ENCODE data around the gene PRSS23. TPM values are rescaled to one million over a fixed set of nuclear protein-coding genes. Genes with fewer than 3 reads are reported as not detected.
"Not testable (repeated sequence)": the region's sequence is repeated elsewhere in the genome, so short reads cannot be mapped to it uniquely, and the experiment has no call there.

Gene PRSS23
- total RNA-seq, 1 donor from 2014 or later = 40.3 TPM

GRCh38 chr11:86761978-86762377 lies 38.4 kb upstream of the PRSS23 start:
- no peaks in the 10 kb centered on the region for H3K9me3 ChIP-seq
- no peaks in the 10 kb centered on the region for H3K36me3 ChIP-seq
- ATAC-seq = no peak
- H3K4me3 ChIP-seq = no peak overlapping the region
- DNase-seq = no peak
- no peaks in the 10 kb centered on the region for H3K27me3 ChIP-seq (ENCODE audit: low read depth)
- no peaks in the 10 kb centered on the region for H3K4me1 ChIP-seq
- intact Hi-C loops (cut with DNase I) = no loop called here
- H3K27ac ChIP-seq = no peak overlapping the region
- TF ChIP-seq CTCF (IDR thresholded peaks at IDR 0.05) = no peak

- ATAC-seq (no peak), DNase-seq (no peak)
- H3K4me3 ChIP-seq = no peak overlapping the region
- no peaks in the 10 kb centered on the region for H3K36me3 ChIP-seq
- H3K27me3 ChIP-seq (ENCODE audit: low read depth) = no peaks in the 10 kb centered on the region
- no peaks in the 10 kb centered on the region for H3K9me3 ChIP-seq
- H3K27ac ChIP-seq = no peak overlapping the region
- intact Hi-C loops (cut with DNase I) = no loop called here
- no peak for TF ChIP-seq CTCF (IDR thresholded peaks at IDR 0.05)
- H3K4me1 ChIP-seq = no peaks in the 10 kb centered on the region
Observed at GRCh38 chr11:86765203-86765602, 35.1 kb upstream of the PRSS23 start.

GRCh38 chr11:86765878-86766277 lies 34.5 kb upstream of the PRSS23 start:
- TF ChIP-seq CTCF (IDR thresholded peaks at IDR 0.05) = no peak
- intact Hi-C loops (cut with DNase I) = no loop called here
- DNase-seq = no peak

GRCh38 chr11:86769219-86769618 lies 31.1 kb upstream of the PRSS23 start:
- Histone ChIP-seq H3K27me3 (ENCODE audit: low read depth) (no peaks in the 10 kb centered on the region), H3K9me3 (no peaks in the 10 kb centered on the region), H3K4me1 (no peaks in the 10 kb centered on the region), H3K36me3 (no peaks in the 10 kb centered on the region), H3K4me3 (no peak overlapping the region), H3K27ac (no peak overlapping the region)
- DNase-seq (no peak), ATAC-seq (no peak)
- TF ChIP-seq CTCF (IDR thresholded peaks at IDR 0.05) = no peak
- intact Hi-C loops (cut with DNase I) = no loop called here

More at GRCh38 chr11:86765878-86766277, 34.5 kb upstream of the PRSS23 start:
- H3K27me3 ChIP-seq (ENCODE audit: low read depth) = no peaks in the 10 kb centered on the region
- H3K4me1 ChIP-seq = no peaks in the 10 kb centered on the region
- H3K4me3 ChIP-seq = no peak overlapping the region
- no peak for ATAC-seq
- H3K27ac ChIP-seq = no peak overlapping the region
- H3K36me3 ChIP-seq = no peaks in the 10 kb centered on the region
- no peaks in the 10 kb centered on the region for H3K9me3 ChIP-seq

GRCh38 chr11:86770473-86771027 lies 29.8 kb upstream of the PRSS23 start:
- H3K4me3 ChIP-seq; H3K27me3 ChIP-seq (ENCODE audit: low read depth); ATAC-seq; H3K36me3 ChIP-seq; H3K4me1 ChIP-seq; DNase-seq; H3K27ac ChIP-seq; intact Hi-C loops (cut with DNase I); H3K9me3 ChIP-seq: not testable (repeated sequence)

- H3K27me3 ChIP-seq (ENCODE audit: low read depth) = no peaks in the 10 kb centered on the region
- no peaks in the 10 kb centered on the region for H3K9me3 ChIP-seq
- intact Hi-C loops (cut with DNase I) = no loop called here
- no peaks in the 10 kb centered on the region for H3K4me1 ChIP-seq
- H3K36me3 ChIP-seq = no peaks in the 10 kb centered on the region
- DNase-seq = no peak
- no peak for TF ChIP-seq CTCF (IDR thresholded peaks at IDR 0.05)
- no peak overlapping the region for H3K27ac ChIP-seq
- no peak overlapping the region for H3K4me3 ChIP-seq
- ATAC-seq = no peak
Observed at GRCh38 chr11:86772999-86773398, 27.3 kb upstream of the PRSS23 start.

Data from lower lobe of right lung (tissue), 2 donors.